Liver (tissue), 9 donors: Measurements from ENCODE around the gene TRIO. TPM values are rescaled to one million over a fixed set of nuclear protein-coding genes. Genes with fewer than 3 reads are reported as not detected.

Experiments used
- DNase-seq: peaks from one replicate; pipeline ENCODE4 v3.0.0-alpha.2; 2017; ENCODE audit warnings: low spot score
- H3K27ac ChIP-seq, 2 donors: one replicate each; pipeline ENCODE4 v1.7.0; 2013; ENCODE audit warnings: inconsistent platforms in 2 of 2, low read length in 2 of 2, control low read depth in 1 of 2, low read depth in 1 of 2, mild to moderate bottlenecking in 1 of 2
- H3K27me3 ChIP-seq, 4 donors: one replicate each; pipeline versions ENCODE4 v1.6.1 to v1.7.0; 2013; ENCODE audit warnings: low read length in 3 of 4, inconsistent platforms in 1 of 4, mild to moderate bottlenecking in 1 of 4, moderate library complexity in 1 of 4; ENCODE audit not compliant: control insufficient read depth in 4 of 4, insufficient read depth in 4 of 4
- H3K36me3 ChIP-seq, 4 donors: one replicate each; pipeline versions ENCODE4 v1.6.1 to v1.7.0; 2013; ENCODE audit warnings: low read length in 3 of 4, mild to moderate bottlenecking in 3 of 4, low read depth in 1 of 4, moderate library complexity in 1 of 4; ENCODE audit not compliant: control insufficient read depth in 4 of 4, insufficient read depth in 3 of 4
- H3K4me1 ChIP-seq, 4 donors: one replicate each; pipeline versions ENCODE4 v1.6.1 to v1.7.0; 2013; ENCODE audit warnings: low read length in 3 of 4, mild to moderate bottlenecking in 3 of 4, moderate library complexity in 1 of 4; ENCODE audit not compliant: control insufficient read depth in 4 of 4, insufficient read depth in 4 of 4
- H3K4me3 ChIP-seq, 3 donors: one replicate each; pipeline versions ENCODE4 v1.6.1 to v1.7.0; 2013; ENCODE audit warnings: low read length in 3 of 3, control low read depth in 1 of 3, low read depth in 1 of 3, mild to moderate bottlenecking in 1 of 3
- H3K9ac ChIP-seq, 2 donors: one replicate each; pipeline ENCODE4 v1.7.0; 2013; ENCODE audit warnings: low read length in 2 of 2, mild to moderate bottlenecking in 2 of 2, moderate library complexity in 2 of 2, control low read depth in 1 of 2, low read depth in 1 of 2
- H3K9me3 ChIP-seq, 4 donors: one replicate each; pipeline versions ENCODE4 v1.6.1 to v1.7.0; 2013; ENCODE audit warnings: low read length in 3 of 4; ENCODE audit not compliant: control insufficient read depth in 4 of 4
- EGR1 ChIP-seq, 2 donors: IDR thresholded peaks; 2 replicates each; pipeline ENCODE4 v1.6.1; 2016 to 2018; ENCODE audit warnings: antibody characterized with exemption in 2 of 2, low read depth in 2 of 2
- FOXA1 ChIP-seq: IDR thresholded peaks from 2 replicates; pipeline ENCODE4 v1.6.1; 2016; ENCODE audit warnings: antibody characterized with exemption
- FOXA2 ChIP-seq: IDR thresholded peaks from 2 replicates; pipeline ENCODE4 v1.6.1; 2016; ENCODE audit warnings: antibody characterized with exemption
- GABPA ChIP-seq, 2 donors: IDR thresholded peaks in 1 of 2; conservative IDR thresholded peaks in 1 of 2; 2 replicates each; pipeline ENCODE4 v1.6.1; 2016; ENCODE audit warnings: antibody characterized with exemption in 2 of 2, mild to moderate bottlenecking in 1 of 2, moderate library complexity in 1 of 2
- HNF4A ChIP-seq, 2 donors: conservative IDR thresholded peaks; 2 replicates each; pipeline ENCODE4 v1.6.1; 2016; ENCODE audit warnings: antibody characterized with exemption in 2 of 2, mild to moderate bottlenecking in 2 of 2
- HNF4G ChIP-seq: IDR thresholded peaks from 2 replicates; pipeline ENCODE4 v1.6.1; 2016; ENCODE audit warnings: antibody characterized with exemption
- JUND ChIP-seq, 2 donors: IDR thresholded peaks; 2 replicates each; pipeline ENCODE4 v1.6.1; 2016; ENCODE audit warnings: antibody characterized with exemption in 2 of 2
- NR2F2 ChIP-seq: IDR thresholded peaks from 2 replicates; pipeline ENCODE4 v1.6.1; 2016; ENCODE audit warnings: antibody characterized with exemption
- RAD21 ChIP-seq, 2 donors: IDR thresholded peaks; 2 replicates each; pipeline ENCODE4 v1.6.1; 2016; ENCODE audit warnings: antibody characterized with exemption in 2 of 2, mild to moderate bottlenecking in 2 of 2
- SP1 ChIP-seq: IDR thresholded peaks from 2 replicates; pipeline ENCODE4 v1.6.1; 2018; ENCODE audit warnings: antibody characterized with exemption, mild to moderate bottlenecking
- TAF1 ChIP-seq: conservative IDR thresholded peaks from 2 replicates; pipeline ENCODE4 v1.6.1; 2016; ENCODE audit warnings: antibody characterized with exemption, mild to moderate bottlenecking
- YY1 ChIP-seq: IDR thresholded peaks from 2 replicates; pipeline ENCODE4 v1.6.1; 2016; ENCODE audit warnings: antibody characterized with exemption, mild to moderate bottlenecking
- ZBTB33 ChIP-seq: IDR thresholded peaks from 2 replicates; pipeline ENCODE4 v1.6.1; 2016; ENCODE audit warnings: antibody characterized with exemption
- WGBS: extraction: QIAGEN DNeasy Blood & Tissue Kit; methylation state at CpG from one replicate; pipeline ENCODE4 v1.1.7; 2013; 5-methylcytosine and 5-hydroxymethylcytosine counted together
- polyA plus RNA-seq, 2 donors: library from polyadenylated mRNA; stranded (reverse) in 1 of 2; unstranded in 1 of 2; fragments of 200-250 nt in 1 of 2; fragments of >200 nt in 1 of 2; fragmentation: Nextera tagmentation in 1 of 2; extraction: Ambion mirVana in 1 of 2; gene quantifications; one replicate each; pipeline versions ENCODE4 v1.2.1 to v1.2.3, GENCODE V29; 2013 to 2015
- total RNA-seq, 2 donors: library from RNA; depleted of rRNA; stranded (reverse); fragments of >200 nt; gene quantifications; one replicate each; pipeline ENCODE4 v1.2.3, GENCODE V29; 2014
- TF ChIP-seq, protein P1 (sequence below): IDR thresholded peaks from 2 replicates; pipeline ENCODE4 v1.6.1; 2016; ENCODE audit warnings: antibody characterized with exemption
- TF ChIP-seq, protein P2 (sequence below): IDR thresholded peaks from 2 replicates; pipeline ENCODE4 v1.6.1; 2016; ENCODE audit warnings: antibody characterized with exemption, mild to moderate bottlenecking
- TF ChIP-seq, protein P3 (sequence below): fragments of 150-350 bp; IDR thresholded peaks from 2 replicates; pipeline ENCODE4 v1.5.1; 2017; ENCODE audit warnings: improper control_type of control experiment, low read depth, low read length; ENCODE audit not compliant: missing input control
- donor health status: healthy.
- donor health status: healthy.
- donor health status: healthy.
- donor health status: healthy.
- donor health status: healthy.

The TRIO gene
- total and polyA plus RNA-seq, 4 donors, result 8.5 to 86.2 (median 16.0) TPM

GRCh38 chr5:14327624-14328023 is 184.5 kb downstream of the TRIO start (continued):
- no peak for TF ChIP-seq EGR1 (IDR thresholded peaks at IDR 0.05; ENCODE audit: low read depth in 2 of 2)
- no peak for TF ChIP-seq TAF1
- no peak for TF ChIP-seq SP1
- no peak for TF ChIP-seq FOXA2
- TF ChIP-seq FOXA1, result no peak
- no peak for TF ChIP-seq GABPA (IDR thresholded peaks at IDR 0.05 in 1 of 2, conservative IDR thresholded peaks at IDR 0.05 in 1 of 2)
- no peak for TF ChIP-seq RAD21 (IDR thresholded peaks at IDR 0.05)
- TF ChIP-seq, protein P1, sequence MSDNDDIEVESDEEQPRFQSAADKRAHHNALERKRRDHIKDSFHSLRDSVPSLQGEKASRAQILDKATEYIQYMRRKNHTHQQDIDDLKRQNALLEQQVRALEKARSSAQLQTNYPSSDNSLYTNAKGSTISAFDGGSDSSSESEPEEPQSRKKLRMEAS, result no peak
- TF ChIP-seq HNF4G, result no peak

DNA sequence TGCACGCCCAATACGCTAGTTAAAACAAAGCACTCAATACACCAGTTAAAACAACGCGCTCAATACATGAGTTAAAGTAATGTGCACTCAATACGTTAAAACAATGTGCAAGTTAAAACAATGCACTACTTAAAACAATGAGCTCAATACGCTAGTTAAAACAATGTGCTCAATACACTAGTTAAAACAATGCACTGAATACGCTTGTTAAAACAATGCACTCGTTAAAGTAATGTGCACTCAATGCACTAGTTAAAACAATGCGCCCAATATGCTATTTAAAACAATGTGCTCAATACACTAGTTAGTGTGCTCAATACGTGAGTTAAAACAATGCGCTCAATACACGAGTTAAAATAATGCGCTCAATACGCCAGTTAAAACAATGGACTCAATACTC is 185.0 kb downstream of the TRIO start:
- TF ChIP-seq, protein P2, sequence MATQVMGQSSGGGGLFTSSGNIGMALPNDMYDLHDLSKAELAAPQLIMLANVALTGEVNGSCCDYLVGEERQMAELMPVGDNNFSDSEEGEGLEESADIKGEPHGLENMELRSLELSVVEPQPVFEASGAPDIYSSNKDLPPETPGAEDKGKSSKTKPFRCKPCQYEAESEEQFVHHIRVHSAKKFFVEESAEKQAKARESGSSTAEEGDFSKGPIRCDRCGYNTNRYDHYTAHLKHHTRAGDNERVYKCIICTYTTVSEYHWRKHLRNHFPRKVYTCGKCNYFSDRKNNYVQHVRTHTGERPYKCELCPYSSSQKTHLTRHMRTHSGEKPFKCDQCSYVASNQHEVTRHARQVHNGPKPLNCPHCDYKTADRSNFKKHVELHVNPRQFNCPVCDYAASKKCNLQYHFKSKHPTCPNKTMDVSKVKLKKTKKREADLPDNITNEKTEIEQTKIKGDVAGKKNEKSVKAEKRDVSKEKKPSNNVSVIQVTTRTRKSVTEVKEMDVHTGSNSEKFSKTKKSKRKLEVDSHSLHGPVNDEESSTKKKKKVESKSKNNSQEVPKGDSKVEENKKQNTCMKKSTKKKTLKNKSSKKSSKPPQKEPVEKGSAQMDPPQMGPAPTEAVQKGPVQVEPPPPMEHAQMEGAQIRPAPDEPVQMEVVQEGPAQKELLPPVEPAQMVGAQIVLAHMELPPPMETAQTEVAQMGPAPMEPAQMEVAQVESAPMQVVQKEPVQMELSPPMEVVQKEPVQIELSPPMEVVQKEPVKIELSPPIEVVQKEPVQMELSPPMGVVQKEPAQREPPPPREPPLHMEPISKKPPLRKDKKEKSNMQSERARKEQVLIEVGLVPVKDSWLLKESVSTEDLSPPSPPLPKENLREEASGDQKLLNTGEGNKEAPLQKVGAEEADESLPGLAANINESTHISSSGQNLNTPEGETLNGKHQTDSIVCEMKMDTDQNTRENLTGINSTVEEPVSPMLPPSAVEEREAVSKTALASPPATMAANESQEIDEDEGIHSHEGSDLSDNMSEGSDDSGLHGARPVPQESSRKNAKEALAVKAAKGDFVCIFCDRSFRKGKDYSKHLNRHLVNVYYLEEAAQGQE, result no peak
- no peak for TF ChIP-seq SP1
- TF ChIP-seq FOXA1, result no peak
- TF ChIP-seq ZBTB33, result no peak
- no peak for TF ChIP-seq EGR1 (IDR thresholded peaks at IDR 0.05; ENCODE audit: low read depth in 2 of 2)
- no peak for TF ChIP-seq JUND (IDR thresholded peaks at IDR 0.05)
- TF ChIP-seq, protein P3, sequence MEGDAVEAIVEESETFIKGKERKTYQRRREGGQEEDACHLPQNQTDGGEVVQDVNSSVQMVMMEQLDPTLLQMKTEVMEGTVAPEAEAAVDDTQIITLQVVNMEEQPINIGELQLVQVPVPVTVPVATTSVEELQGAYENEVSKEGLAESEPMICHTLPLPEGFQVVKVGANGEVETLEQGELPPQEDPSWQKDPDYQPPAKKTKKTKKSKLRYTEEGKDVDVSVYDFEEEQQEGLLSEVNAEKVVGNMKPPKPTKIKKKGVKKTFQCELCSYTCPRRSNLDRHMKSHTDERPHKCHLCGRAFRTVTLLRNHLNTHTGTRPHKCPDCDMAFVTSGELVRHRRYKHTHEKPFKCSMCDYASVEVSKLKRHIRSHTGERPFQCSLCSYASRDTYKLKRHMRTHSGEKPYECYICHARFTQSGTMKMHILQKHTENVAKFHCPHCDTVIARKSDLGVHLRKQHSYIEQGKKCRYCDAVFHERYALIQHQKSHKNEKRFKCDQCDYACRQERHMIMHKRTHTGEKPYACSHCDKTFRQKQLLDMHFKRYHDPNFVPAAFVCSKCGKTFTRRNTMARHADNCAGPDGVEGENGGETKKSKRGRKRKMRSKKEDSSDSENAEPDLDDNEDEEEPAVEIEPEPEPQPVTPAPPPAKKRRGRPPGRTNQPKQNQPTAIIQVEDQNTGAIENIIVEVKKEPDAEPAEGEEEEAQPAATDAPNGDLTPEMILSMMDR, result no peak
- TF ChIP-seq TAF1, result no peak
- TF ChIP-seq NR2F2, result no peak

DNA sequence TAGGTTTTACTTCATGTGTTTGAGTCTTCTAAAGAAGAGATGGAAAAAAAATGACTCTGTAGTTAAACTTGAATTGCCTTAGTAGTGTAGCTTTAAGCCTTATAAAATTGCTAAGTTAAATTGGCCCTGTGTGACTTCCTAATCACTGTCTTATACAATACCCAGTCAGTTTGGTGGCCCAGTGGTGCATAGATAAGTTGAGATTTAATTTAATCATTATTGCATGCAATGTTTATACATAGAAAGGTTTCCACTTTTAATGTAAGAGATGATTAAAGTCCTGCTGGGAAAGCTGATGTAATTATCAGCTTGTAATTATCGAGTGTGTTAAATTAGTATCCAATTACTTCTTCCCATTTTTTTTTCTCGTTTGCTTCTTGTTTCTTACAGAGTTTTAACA is 187.1 kb downstream of the TRIO start:
- no peaks in the 10 kb centered on the region for H3K27me3 ChIP-seq
- no peaks in the 10 kb centered on the region for H3K9me3 ChIP-seq
- 89% methylated on average over 2 of the region's 2 CpGs for WGBS
- no peak for DNase-seq
- H3K4me1 ChIP-seq, result no peaks in the 10 kb centered on the region
- H3K9ac ChIP-seq, result no peak overlapping the region
- H3K27ac ChIP-seq, result no peak overlapping the region
- peaks cover 1 to 27% (median 14%) of the 10 kb centered on the region in 4 donors for H3K36me3 ChIP-seq
- H3K4me3 ChIP-seq, result no peak overlapping the region
- TF ChIP-seq YY1 (no peak), NR2F2 (no peak), RAD21 (IDR thresholded peaks at IDR 0.05) (no peak), JUND (IDR thresholded peaks at IDR 0.05) (no peak), FOXA2 (no peak), TAF1 (no peak), HNF4A (conservative IDR thresholded peaks at IDR 0.05) (no peak), ZBTB33 (no peak), SP1 (no peak), GABPA (IDR thresholded peaks at IDR 0.05 in 1 of 2, conservative IDR thresholded peaks at IDR 0.05 in 1 of 2) (no peak), HNF4G (no peak), EGR1 (IDR thresholded peaks at IDR 0.05; ENCODE audit: low read depth in 2 of 2) (no peak)
- TF ChIP-seq, protein P2, result no peak
- TF ChIP-seq, protein P1, result no peak

More for the DNA sequence above, 185.0 kb downstream of the TRIO start:
- H3K9me3 ChIP-seq, result no peaks in the 10 kb centered on the region
- DNase-seq, result no peak
- peaks cover 1 to 24% (median 7%) of the 10 kb centered on the region in 4 donors for H3K36me3 ChIP-seq
- H3K4me1 ChIP-seq, result no peaks in the 10 kb centered on the region
- no peak overlapping the region for H3K27ac ChIP-seq
- no peak overlapping the region for H3K4me3 ChIP-seq
- no peak overlapping the region for H3K9ac ChIP-seq
- H3K27me3 ChIP-seq, result no peaks in the 10 kb centered on the region
- WGBS, result 98% methylated on average over 14 of the region's 14 CpGs
